DND-41 (cell line): ENCODE results near the gene SCAMP1.

Source experiments
- CTCF ChIP-seq: IDR thresholded peaks from 2 replicates; pipeline ENCODE4 v1.5.1; 2012; ENCODE audit warnings: borderline replicate concordance, low read length, moderate library complexity, mild to moderate bottlenecking; ENCODE audit not compliant: poor library complexity, severe bottlenecking; ENCODE audit errors: extremely low read depth
- EZH2 ChIP-seq: IDR thresholded peaks from 3 replicates; pipeline ENCODE4 v1.6.1; 2012; ENCODE audit warnings: borderline replicate concordance, low read depth, mild to moderate bottlenecking, moderate library complexity, low read length, inconsistent platforms; ENCODE audit not compliant: severe bottlenecking

- TF ChIP-seq EZH2: no peak
- no peak for TF ChIP-seq CTCF
Measured at GRCh38 chr5:78376315-78376714, 15.9 kb downstream of the SCAMP1 start.
